HepG2 (cell line): ENCODE data around the gene EPB41. TPM values are rescaled to one million over a fixed set of nuclear protein-coding genes. Genes with fewer than 3 reads are reported as not detected.

ENCODE experiments used
- ATAC-seq: fragments of 200-7000 bp; cut with Tn5 transposase; 3 replicates; pipeline ENCODE4 v1.9.1; 2020; ENCODE audit warnings: mild to moderate bottlenecking, moderate library complexity
- BruUV-seq: library from RNA; stranded (reverse); fragments of 400-500 nt; replicated peaks from 2 replicates; lab custom pipeline; 2021; lab: Mats Ljungman, UMichigan
- CTCF ChIA-PET: fragments of 300-600 bp; formaldehyde crosslinking; extraction: SDS; loops from one replicate; lab custom pipeline; 2021; ENCODE audit warnings: low total read pairs, inconsistent platforms, low intra/inter-chr PET ratio; lab: Yijun Ruan, JAX
- POLR2A ChIA-PET: fragments of 350-600 bp; sonication (Branson Sonifier 250); formaldehyde crosslinking; loops from one replicate; lab custom pipeline; 2020; ENCODE audit warnings: antibody characterized with exemption, inconsistent platforms; lab: Yijun Ruan, JAX
- DNase-seq: peaks from one replicate; pipeline ENCODE4 v3.0.0-alpha.2; 2015; ENCODE audit warnings: low spot score
- FAIRE-seq: peaks from 3 replicates; lab custom pipeline; 2011; peaks lifted over from hg19 to GRCh38; lab: Jason Lieb, UNC
- H2AFZ ChIP-seq: one replicate; pipeline ENCODE4 v1.6.1; 2011; ENCODE audit warnings: low read length, inconsistent platforms
- H3K27ac ChIP-seq: fragments of 300-600 bp; 3 replicates; pipeline ENCODE4 v1.8.0; 2011; ENCODE audit warnings: mixed run types, mild to moderate bottlenecking, mixed read lengths, low read length, inconsistent platforms; ENCODE audit not compliant: insufficient read depth; ENCODE audit errors: extremely low read length
- H3K27me3 ChIP-seq, 2 experiments: fragments of 200-600 bp in 1 of 2; 2 replicates in 1 of 2; 3 replicates in 1 of 2; pipeline versions ENCODE4 v1.6.0 to v1.8.0; 2011; ENCODE audit warnings: low read length in 2 of 2, mild to moderate bottlenecking in 2 of 2, moderate library complexity in 2 of 2, inconsistent platforms in 1 of 2; ENCODE audit not compliant: insufficient read depth in 2 of 2, control insufficient read depth in 1 of 2
- H3K36me3 ChIP-seq, 2 experiments: fragments of 200-600 bp in 1 of 2; replicated peaks in 1 of 2; 2 replicates in 1 of 2; 3 replicates in 1 of 2; pipeline versions ENCODE4 v1.5.1 to v1.8.0; 2011; ENCODE audit warnings: low read length in 2 of 2, inconsistent platforms in 1 of 2; ENCODE audit not compliant: insufficient read depth in 2 of 2, control insufficient read depth in 1 of 2
- H3K4me1 ChIP-seq: 2 replicates; pipeline ENCODE4 v1.5.1; 2012; ENCODE audit warnings: low read length, inconsistent platforms; ENCODE audit not compliant: insufficient read depth
- H3K4me2 ChIP-seq: 2 replicates; pipeline ENCODE4 v1.6.0; 2011; ENCODE audit warnings: low read depth, low read length, inconsistent platforms
- H3K4me3 ChIP-seq, 3 experiments: fragments of 200-600 bp in 1 of 3; sonication (generic), shearing (Covaris generic) in 1 of 3; replicated peaks in 1 of 3; 2 replicates each; pipeline ENCODE4 v1.5.1; 2011 to 2016; ENCODE audit warnings: low read length in 3 of 3, inconsistent platforms in 2 of 3, low read depth in 2 of 3, mild to moderate bottlenecking in 2 of 3, control low read depth in 1 of 3, mixed read lengths in 1 of 3; ENCODE audit not compliant: insufficient read depth in 1 of 3
- H3K79me2 ChIP-seq: one replicate; pipeline ENCODE4 v1.6.1; 2011; ENCODE audit warnings: low read length, inconsistent platforms; ENCODE audit not compliant: insufficient read depth
- H3K9ac ChIP-seq: 2 replicates; pipeline ENCODE4 v1.6.0; 2011; ENCODE audit warnings: mild to moderate bottlenecking, low read depth, low read length, inconsistent platforms; ENCODE audit not compliant: insufficient read depth
- H3K9me3 ChIP-seq: 2 replicates; pipeline ENCODE4 v1.5.1; 2012; ENCODE audit warnings: mild to moderate bottlenecking, low read length
- H4K20me1 ChIP-seq: 2 replicates; pipeline ENCODE4 v1.6.0; 2011; ENCODE audit warnings: inconsistent platforms, mild to moderate bottlenecking, low read length, moderate library complexity; ENCODE audit not compliant: insufficient read depth
- DBP ChIP-seq: sonication (generic); formaldehyde crosslinking; IDR thresholded peaks from 2 replicates; pipeline ENCODE4 v1.4.0; 2020; ENCODE audit warnings: missing genetic modification reagents; ENCODE audit errors: not compliant biosample characterization
- NPAS2 ChIP-seq: sonication (generic); formaldehyde crosslinking; IDR thresholded peaks from 2 replicates; pipeline ENCODE4 v1.8.0; 2022; ENCODE audit warnings: mild to moderate bottlenecking, missing genetic modification reagents, borderline replicate concordance
- RAD51 ChIP-seq: fragments of 450-650 bp; IDR thresholded peaks from 2 replicates; pipeline ENCODE4 v1.6.1; 2016; ENCODE audit warnings: borderline replicate concordance
- ZNF282 ChIP-seq: fragments of 450-650 bp; IDR thresholded peaks from 2 replicates; pipeline ENCODE4 v1.6.1; 2018; ENCODE audit not compliant: partially characterized antibody
- ZNF619 ChIP-seq: sonication (generic); formaldehyde crosslinking; IDR thresholded peaks from 2 replicates; pipeline ENCODE4 v1.4.0; 2020; ENCODE audit warnings: mild to moderate bottlenecking, missing genetic modification reagents
- ZNF629 ChIP-seq: sonication (generic); formaldehyde crosslinking; conservative IDR thresholded peaks from 2 replicates; pipeline ENCODE4 v1.5.0; 2020; ENCODE audit warnings: missing genetic modification reagents
- ZNF839 ChIP-seq: sonication (generic); formaldehyde crosslinking; IDR thresholded peaks from 2 replicates; pipeline ENCODE4 v1.4.0; 2020; ENCODE audit warnings: missing genetic modification reagents, mild to moderate bottlenecking, borderline replicate concordance
- WGBS: methylation state at CpG from one replicate; pipeline ENCODE4 v1.1.6; 2017; ENCODE audit warnings: low lambda C conversion rate; 5-methylcytosine and 5-hydroxymethylcytosine counted together
- in situ Hi-C: cut with HindIII; loops from 2 replicates; pipeline ENCODE4 v1.10.0; 2017; ENCODE audit warnings: low pct_unique_long_range_greater_than_20kb; ENCODE audit not compliant: extremely low pct_ligation_motif_present
- intact Hi-C: fragments of 100-400 bp; cut with micrococcal nuclease; formaldehyde crosslinking; loops from one replicate; pipeline ENCODE4 v1.10.0; 2022; ENCODE audit not compliant: unreplicated experiment
- polyA plus RNA-seq, 8 experiments: library from polyadenylated mRNA; depleted of rRNA in 3 of 8; stranded (reverse) in 7 of 8; unstranded in 1 of 8; fragments of >200 nt; fragmentation: Illumina TruSeq in 4 of 8; extraction: Trizol in 4 of 8; gene quantifications; 2 replicates each; pipeline versions ENCODE4 v1.2.1 to v1.2.3, GENCODE V29; 2011 to 2016; ENCODE audit warnings: low read depth in 4 of 8, missing spikeins in 1 of 8, mixed read lengths in 1 of 8; ENCODE audit not compliant: insufficient read depth in 1 of 8
- total RNA-seq, 5 experiments: library from RNA; depleted of rRNA; stranded (reverse); fragments of >200 nt; fragmentation: Illumina TruSeq; extraction: Trizol; gene quantifications; 2 replicates each; pipeline ENCODE4 v1.2.3, GENCODE V29; 2016; ENCODE audit warnings: low read depth in 1 of 5
- TF ChIP-seq, protein P1 (sequence below): sonication (generic); formaldehyde crosslinking; IDR thresholded peaks from 2 replicates; pipeline ENCODE4 v1.9.0; 2021; ENCODE audit warnings: missing genetic modification reagents, borderline replicate concordance

The EPB41 gene
- total and polyA plus RNA-seq, 2 of the 13 experiments (the other 11 are each of a cell fraction or from before 2014, with no cell fraction given): 34.5 to 46.7 TPM

GRCh38 chr1:28935293-28935692 is 20.9 kb downstream of the EPB41 start:
- H4K20me1 ChIP-seq: no peaks in the 10 kb centered on the region
- H3K9ac ChIP-seq: no peak overlapping the region
- intact Hi-C loops (no loop called here), in situ Hi-C loops (no loop called here)
- H3K4me3 ChIP-seq: no peak overlapping the region
- H3K27ac ChIP-seq: no peak overlapping the region
- H3K9me3 ChIP-seq: no peaks in the 10 kb centered on the region
- H3K36me3 ChIP-seq: no peaks in the 10 kb centered on the region
- no peaks in the 10 kb centered on the region for H3K4me1 ChIP-seq
- H3K79me2 ChIP-seq: peaks cover 49% of the 10 kb centered on the region
- 91% methylated on average over 2 of the region's 5 CpGs for WGBS
- no peak overlapping the region for H2AFZ ChIP-seq
- ATAC-seq: no peak
- no peak for DNase-seq
- POLR2A ChIA-PET: interaction anchor here (0.7 kb wide), 1 partner anchor 21 kb away, joined by 3 read pairs; the partner anchor contains the start of gene EPB41
- CTCF ChIA-PET: no interaction called here
- no peaks in the 10 kb centered on the region for H3K27me3 ChIP-seq
- TF ChIP-seq NPAS2 (CRISPR knock-in tag): no peak
- no peak for TF ChIP-seq ZNF282
- no TSS peak for BruUV-seq
- FAIRE-seq: no peak
- no peak overlapping the region for H3K4me2 ChIP-seq

DNA sequence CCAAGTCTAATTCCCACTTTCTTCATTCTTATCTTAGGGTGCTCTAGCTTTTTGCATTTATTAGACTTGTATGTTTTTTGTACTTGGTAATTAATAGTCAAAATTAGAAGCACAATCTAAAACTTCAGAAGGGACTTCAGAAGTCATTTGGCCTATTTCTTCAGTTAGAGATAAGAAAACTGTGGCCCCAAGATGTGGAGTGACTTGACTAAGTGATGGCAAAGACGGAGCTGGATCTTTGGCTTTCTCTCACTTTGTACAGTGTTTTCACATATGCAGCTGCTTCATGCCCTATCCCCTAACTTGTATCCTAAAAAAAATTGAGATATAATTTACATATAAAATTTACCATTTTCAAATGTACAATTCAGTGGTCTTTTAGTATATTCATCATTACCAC is 21.7 kb downstream of the EPB41 start:
- no peak overlapping the region for H2AFZ ChIP-seq
- intact Hi-C loops (no loop called here), in situ Hi-C loops (no loop called here)
- DNase-seq: no peak
- no peaks in the 10 kb centered on the region for H3K4me1 ChIP-seq
- H3K9me3 ChIP-seq: no peaks in the 10 kb centered on the region
- no peak overlapping the region for H3K27ac ChIP-seq
- ChIA-PET CTCF (no interaction called here), POLR2A (no interaction called here)
- H3K79me2 ChIP-seq: peaks cover 50% of the 10 kb centered on the region
- BruUV-seq: no TSS peak
- H3K4me3 ChIP-seq: no peak overlapping the region
- ATAC-seq: no peak
- no peaks in the 10 kb centered on the region for H3K36me3 ChIP-seq
- WGBS: 100% methylated on average over 1 of the region's 1 CpG
- TF ChIP-seq RAD51: no peak
- TF ChIP-seq, protein P1, sequence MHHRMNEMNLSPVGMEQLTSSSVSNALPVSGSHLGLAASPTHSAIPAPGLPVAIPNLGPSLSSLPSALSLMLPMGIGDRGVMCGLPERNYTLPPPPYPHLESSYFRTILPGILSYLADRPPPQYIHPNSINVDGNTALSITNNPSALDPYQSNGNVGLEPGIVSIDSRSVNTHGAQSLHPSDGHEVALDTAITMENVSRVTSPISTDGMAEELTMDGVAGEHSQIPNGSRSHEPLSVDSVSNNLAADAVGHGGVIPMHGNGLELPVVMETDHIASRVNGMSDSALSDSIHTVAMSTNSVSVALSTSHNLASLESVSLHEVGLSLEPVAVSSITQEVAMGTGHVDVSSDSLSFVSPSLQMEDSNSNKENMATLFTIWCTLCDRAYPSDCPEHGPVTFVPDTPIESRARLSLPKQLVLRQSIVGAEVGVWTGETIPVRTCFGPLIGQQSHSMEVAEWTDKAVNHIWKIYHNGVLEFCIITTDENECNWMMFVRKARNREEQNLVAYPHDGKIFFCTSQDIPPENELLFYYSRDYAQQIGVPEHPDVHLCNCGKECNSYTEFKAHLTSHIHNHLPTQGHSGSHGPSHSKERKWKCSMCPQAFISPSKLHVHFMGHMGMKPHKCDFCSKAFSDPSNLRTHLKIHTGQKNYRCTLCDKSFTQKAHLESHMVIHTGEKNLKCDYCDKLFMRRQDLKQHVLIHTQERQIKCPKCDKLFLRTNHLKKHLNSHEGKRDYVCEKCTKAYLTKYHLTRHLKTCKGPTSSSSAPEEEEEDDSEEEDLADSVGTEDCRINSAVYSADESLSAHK (CRISPR knock-in tag): no peak
- no peak for TF ChIP-seq DBP (CRISPR knock-in tag)
- no peak for TF ChIP-seq ZNF839
- TF ChIP-seq ZNF629: no peak
- TF ChIP-seq ZNF619 (CRISPR knock-in tag): no peak
- H4K20me1 ChIP-seq: no peaks in the 10 kb centered on the region
- H3K4me2 ChIP-seq: no peak overlapping the region
- H3K9ac ChIP-seq: no peak overlapping the region
- FAIRE-seq: no peak
- no peaks in the 10 kb centered on the region for H3K27me3 ChIP-seq
